IMR-90 (cell line): Measurements from ENCODE around the gene RAVER1. TPM values are rescaled to one million over a fixed set of nuclear protein-coding genes. Genes with fewer than 3 reads are reported as not detected.

Source experiments
- ATAC-seq: fragments of 200-7000 bp; cut with Tn5 transposase; 2 replicates; pipeline ENCODE4 v1.9.1; 2020; ENCODE audit warnings: low read depth, mild to moderate bottlenecking, moderate library complexity
- BruUV-seq: library from RNA; stranded (reverse); fragments of 400-500 nt; replicated peaks from 2 replicates; lab custom pipeline; 2021; lab: Mats Ljungman, UMichigan
- CTCF ChIA-PET: fragments of 300-600 bp; formaldehyde crosslinking; extraction: SDS; loops from one replicate; lab custom pipeline; 2021; ENCODE audit warnings: antibody characterized with exemption; lab: Yijun Ruan, JAX
- POLR2A ChIA-PET: fragments of 300-600 bp; sonication (Branson Sonifier 250); formaldehyde crosslinking; loops from one replicate; lab custom pipeline; 2022; ENCODE audit warnings: antibody characterized with exemption; ENCODE audit not compliant: unreplicated experiment; lab: Charles Lee
- DNase-seq: peaks from one replicate; pipeline ENCODE4 v3.0.0; 2013
- H2AFZ ChIP-seq: replicated peaks from 2 replicates; pipeline ENCODE3; 2013; ENCODE audit warnings: low read length, mild to moderate bottlenecking; ENCODE audit not compliant: poor library complexity
- H2AK5ac ChIP-seq: 2 replicates; pipeline ENCODE4 v1.6.1; 2013; ENCODE audit warnings: low read depth, low read length, inconsistent platforms
- H2AK9ac ChIP-seq: replicated peaks from 2 replicates; pipeline ENCODE3; 2013; ENCODE audit warnings: mild to moderate bottlenecking, low read depth, low read length, moderate library complexity; ENCODE audit not compliant: poor library complexity
- H2BK120ac ChIP-seq: 2 replicates; pipeline ENCODE4 v1.6.1; 2013; ENCODE audit warnings: low read depth, low read length, inconsistent platforms
- H2BK15ac ChIP-seq: 3 replicates; pipeline ENCODE4 v1.6.1; 2013; ENCODE audit warnings: low read depth, low read length, inconsistent platforms
- H2BK20ac ChIP-seq: 2 replicates; pipeline ENCODE4 v1.6.1; 2013; ENCODE audit warnings: low read depth, mild to moderate bottlenecking, inconsistent platforms, low read length, moderate library complexity
- H2BK5ac ChIP-seq: 2 replicates; pipeline ENCODE4 v1.6.1; 2013; ENCODE audit warnings: mild to moderate bottlenecking, low read depth, low read length, inconsistent platforms; ENCODE audit not compliant: poor library complexity, severe bottlenecking
- H3K14ac ChIP-seq: replicated peaks from 2 replicates; pipeline ENCODE4 v1.6.1; 2013; ENCODE audit warnings: low read depth, low read length, inconsistent platforms
- H3K18ac ChIP-seq: 2 replicates; pipeline ENCODE4 v1.6.1; 2013; ENCODE audit warnings: low read depth, low read length, control low read depth
- H3K23ac ChIP-seq: 2 replicates; pipeline ENCODE4 v1.6.1; 2013; ENCODE audit warnings: low read depth, low read length, inconsistent platforms
- H3K27ac ChIP-seq: 2 replicates; pipeline ENCODE4 v1.5.1; 2013; ENCODE audit warnings: mild to moderate bottlenecking, control low read depth, low read length; ENCODE audit not compliant: insufficient read depth
- H3K27me3 ChIP-seq: 2 replicates; pipeline ENCODE4 v1.6.1; 2013; ENCODE audit warnings: low read length; ENCODE audit not compliant: control insufficient read depth, insufficient read depth
- H3K36me3 ChIP-seq: 2 replicates; pipeline ENCODE4 v1.6.1; 2013; ENCODE audit warnings: low read length, mixed read lengths; ENCODE audit not compliant: control insufficient read depth, insufficient read depth
- H3K4ac ChIP-seq: 2 replicates; pipeline ENCODE4 v1.6.1; 2013; ENCODE audit warnings: low read depth, low read length, inconsistent platforms
- H3K4me1 ChIP-seq: 2 replicates; pipeline ENCODE4 v1.6.1; 2013; ENCODE audit warnings: low read length, mixed read lengths; ENCODE audit not compliant: control insufficient read depth, insufficient read depth
- H3K4me2 ChIP-seq: 2 replicates; pipeline ENCODE4 v1.6.1; 2013; ENCODE audit warnings: low read depth, mild to moderate bottlenecking, control low read depth, low read length, moderate library complexity
- H3K4me3 ChIP-seq: 2 replicates; pipeline ENCODE4 v1.5.1; 2013; ENCODE audit warnings: low read depth, mild to moderate bottlenecking, control low read depth, low read length, moderate library complexity; ENCODE audit not compliant: insufficient read depth
- H3K56ac ChIP-seq: 2 replicates; pipeline ENCODE4 v1.6.1; 2013; ENCODE audit warnings: low read length, inconsistent platforms; ENCODE audit not compliant: insufficient read depth; ENCODE audit errors: extremely low read depth
- H3K79me1 ChIP-seq, 2 experiments: 2 replicates each; pipeline ENCODE4 v1.6.1; 2013; ENCODE audit warnings: low read length in 2 of 2, inconsistent platforms in 1 of 2, low read depth in 1 of 2
- H3K9ac ChIP-seq: 2 replicates; pipeline ENCODE4 v1.6.1; 2013; ENCODE audit warnings: low read depth, low read length, control low read depth
- H3K9me1 ChIP-seq: 2 replicates; pipeline ENCODE4 v1.6.1; 2013; ENCODE audit warnings: low read length, inconsistent platforms; ENCODE audit not compliant: insufficient read depth
- H3K9me3 ChIP-seq: 2 replicates; pipeline ENCODE4 v1.6.1; 2013; ENCODE audit warnings: low read length; ENCODE audit not compliant: control insufficient read depth, insufficient read depth
- H4K20me1 ChIP-seq: 2 replicates; pipeline ENCODE4 v1.6.1; 2013; ENCODE audit warnings: low read length, inconsistent platforms; ENCODE audit not compliant: insufficient read depth
- H4K5ac ChIP-seq: 2 replicates; pipeline ENCODE4 v1.6.1; 2013; ENCODE audit warnings: mild to moderate bottlenecking, low read depth, low read length, control low read depth
- H4K8ac ChIP-seq, 2 experiments: 2 replicates each; pipeline ENCODE4 v1.6.1; 2013; ENCODE audit warnings: low read depth in 2 of 2, low read length in 2 of 2, control low read depth in 1 of 2, inconsistent platforms in 1 of 2
- H4K91ac ChIP-seq: 2 replicates; pipeline ENCODE4 v1.6.1; 2013; ENCODE audit warnings: low read depth, low read length, inconsistent platforms; ENCODE audit not compliant: insufficient read depth
- FOS ChIP-seq: fragments of 150-350 bp; IDR thresholded peaks from 2 replicates; pipeline ENCODE4 v1.6.1; 2016; ENCODE audit warnings: low read depth, low read length
- MXI1 ChIP-seq: IDR thresholded peaks from 2 replicates; pipeline ENCODE4 v1.6.1; 2012; ENCODE audit warnings: low read depth, mild to moderate bottlenecking, low read length, moderate library complexity, borderline replicate concordance
- RAD21 ChIP-seq: IDR thresholded peaks from 2 replicates; pipeline ENCODE4 v1.6.1; 2012; ENCODE audit warnings: low read length, improper control_type of control experiment
- WGBS, 2 experiments: methylation state at CpG; one replicate each; pipeline versions ENCODE4 v1.1.5 to v1.1.7; 2013; ENCODE audit warnings: missing lambda C conversion rate in 2 of 2; ENCODE audit not compliant: insufficient read length in 1 of 2; ENCODE audit errors: extremely low coverage in 2 of 2; 5-methylcytosine and 5-hydroxymethylcytosine counted together
- dilution Hi-C: fragments of 300-500 bp; cut with HindIII; formaldehyde crosslinking; loops from one replicate; pipeline ENCODE4 v1.14.3; 2018; ENCODE audit warnings: low sequenced_read_pairs; ENCODE audit not compliant: unreplicated experiment
- in situ Hi-C: fragments of 300-500 bp; cut with MboI; formaldehyde crosslinking; loops from 3 replicates; pipeline ENCODE4 v1.14.3; 2019; ENCODE audit warnings: low sequenced_read_pairs, inconsistent platforms, mixed read lengths
- intact Hi-C: fragments of 100-400 bp; cut with micrococcal nuclease; formaldehyde crosslinking; loops from 2 replicates; pipeline ENCODE4 v1.10.0; 2022
- polyA plus RNA-seq, 3 experiments: library from polyadenylated mRNA; depleted of rRNA; stranded (reverse); fragments of >200 nt; gene quantifications; 2 replicates each; pipeline ENCODE4 v1.2.3, GENCODE V29; 2012; ENCODE audit warnings: low replicate concordance in 1 of 3
- total RNA-seq: library from RNA; depleted of rRNA; stranded (reverse); fragments of >200 nt; gene quantifications from 2 replicates; pipeline ENCODE4 v1.2.3, GENCODE V29; 2012

Gene RAVER1
- total and polyA plus RNA-seq, 2 of the 4 experiments (the other 2 are of a cell fraction): 2.7 to 18.1 TPM

DNA sequence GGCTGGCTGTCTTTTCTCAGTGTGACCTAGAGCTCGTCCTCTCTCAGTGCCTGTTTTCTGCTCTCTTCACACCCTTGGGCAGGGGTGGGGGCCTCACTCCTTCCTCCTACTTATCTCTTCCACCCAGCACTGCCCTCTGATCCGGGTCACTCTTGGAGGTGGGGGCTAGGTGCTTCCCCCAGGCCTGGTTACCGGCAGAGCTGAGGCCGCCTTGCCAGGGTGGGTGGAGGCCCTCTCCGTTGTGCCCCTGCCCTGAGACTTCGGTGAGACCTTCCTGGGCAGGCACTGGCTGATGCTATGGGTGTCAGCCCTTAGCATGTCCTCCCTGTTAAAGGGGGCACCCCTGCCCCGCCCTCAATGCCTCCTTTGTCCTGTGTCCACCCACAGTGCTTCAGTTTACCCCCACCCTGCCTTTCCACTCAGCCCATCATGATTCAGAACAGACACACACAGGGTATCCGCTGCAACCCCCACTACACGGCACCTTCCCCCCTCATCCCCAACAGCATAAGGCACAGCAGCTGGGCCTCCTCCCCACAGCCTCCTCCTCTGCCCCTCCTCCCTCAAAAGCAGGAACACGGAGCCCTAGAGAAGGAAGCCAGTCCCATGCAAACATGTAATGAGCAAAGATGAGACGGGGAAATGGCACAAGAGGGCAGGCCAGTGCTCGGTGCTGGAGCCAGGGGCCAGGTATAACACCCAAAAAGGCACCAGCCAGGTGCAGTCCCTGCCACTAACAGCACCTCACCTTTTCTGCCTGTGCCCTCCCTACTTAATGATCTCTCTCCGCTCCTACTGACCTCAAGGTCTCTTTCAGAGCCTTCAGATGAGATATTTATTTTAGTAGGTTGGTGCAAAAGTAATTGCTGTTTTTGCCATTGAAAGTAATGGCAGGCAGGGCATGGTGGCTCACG lies 33.5 kb downstream of the RAVER1 start:
- WGBS, 2 experiments: 55% methylated on average over 6 of the region's 14 CpGs; no CpG with 5 or more reads in 1 of the 2 experiments
- Histone ChIP-seq H4K20me1 (peaks cover 4% of the 10 kb centered on the region), H3K14ac (no peak overlapping the region), H4K5ac (peak overlapping the region; percentile 20), H3K79me1 (no peaks in the 10 kb centered on the region), H3K9ac (no peak overlapping the region), H3K4me3 (no peak overlapping the region), H2BK15ac (no peak overlapping the region), H3K9me3 (no peaks in the 10 kb centered on the region), H3K4ac (0 out of 2 replicates have a peak overlapping the region, but pooled peaks have one; percentile 2), H2AK9ac (peak overlapping the region; percentile 33), H2BK20ac (no peak overlapping the region), H3K4me1 (peaks cover 6% of the 10 kb centered on the region), H2AK5ac (peak overlapping the region; percentile 68; the same call in 1 of the 2 replicates), H3K56ac (no peak overlapping the region), H3K36me3 (no peaks in the 10 kb centered on the region), H2AFZ (peak overlapping the region; percentile 79), H2BK5ac (no peak overlapping the region), H3K18ac (no peak overlapping the region), H3K27me3 (no peaks in the 10 kb centered on the region; the same call in 1 of the 2 replicates), H3K9me1 (peaks cover 5% of the 10 kb centered on the region; the same call in 1 of the 2 replicates), H2BK120ac (no peak overlapping the region), H4K8ac (peak overlapping the region; percentile 9 to 79; a peak in 2 of 4 replicates), H3K4me2 (no peak overlapping the region), H3K27ac (no peak overlapping the region), H3K23ac (no peak overlapping the region), H4K91ac (no peak overlapping the region; the same call in 1 of the 2 replicates)
- dilution Hi-C loops: no loop called here
- no TSS peak for BruUV-seq
- TF ChIP-seq RAD21 (no peak), FOS (no peak), MXI1 (no peak)
- intact Hi-C loops: no loop called here
- no peak for DNase-seq
- POLR2A ChIA-PET: no interaction called here
- CTCF ChIA-PET: no interaction called here
- in situ Hi-C loops: no loop called here
- ATAC-seq: peak; percentile 16; the same call in 1 of the 2 replicates
